ENCODE results near the gene GDPGP1.
"Not testable (repeated sequence)": the region's sequence is repeated elsewhere in the genome, so short reads cannot be mapped to it uniquely, and the experiment has no call there.

DNA sequence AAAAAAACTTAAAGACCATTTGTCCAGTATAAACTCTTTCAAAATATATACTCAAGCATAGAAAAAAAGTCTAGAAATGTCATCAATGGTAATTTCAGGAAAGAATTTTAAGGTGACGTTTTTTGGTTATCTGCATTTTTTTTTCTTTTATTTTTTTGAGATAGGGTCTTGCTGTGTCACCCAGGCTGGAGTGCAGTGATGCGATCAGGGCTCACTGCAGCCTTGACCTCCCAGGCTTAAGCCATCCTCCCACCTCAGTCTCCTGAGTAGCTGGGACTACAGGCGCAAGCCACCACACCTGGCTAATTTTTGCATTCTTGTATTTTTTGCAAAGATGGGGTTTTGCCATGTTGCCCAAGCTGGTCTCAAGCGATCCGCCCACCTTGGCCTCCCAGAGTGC lies 46.7 kb downstream of the GDPGP1 start:
- TF ChIP-seq, protein P1, sequence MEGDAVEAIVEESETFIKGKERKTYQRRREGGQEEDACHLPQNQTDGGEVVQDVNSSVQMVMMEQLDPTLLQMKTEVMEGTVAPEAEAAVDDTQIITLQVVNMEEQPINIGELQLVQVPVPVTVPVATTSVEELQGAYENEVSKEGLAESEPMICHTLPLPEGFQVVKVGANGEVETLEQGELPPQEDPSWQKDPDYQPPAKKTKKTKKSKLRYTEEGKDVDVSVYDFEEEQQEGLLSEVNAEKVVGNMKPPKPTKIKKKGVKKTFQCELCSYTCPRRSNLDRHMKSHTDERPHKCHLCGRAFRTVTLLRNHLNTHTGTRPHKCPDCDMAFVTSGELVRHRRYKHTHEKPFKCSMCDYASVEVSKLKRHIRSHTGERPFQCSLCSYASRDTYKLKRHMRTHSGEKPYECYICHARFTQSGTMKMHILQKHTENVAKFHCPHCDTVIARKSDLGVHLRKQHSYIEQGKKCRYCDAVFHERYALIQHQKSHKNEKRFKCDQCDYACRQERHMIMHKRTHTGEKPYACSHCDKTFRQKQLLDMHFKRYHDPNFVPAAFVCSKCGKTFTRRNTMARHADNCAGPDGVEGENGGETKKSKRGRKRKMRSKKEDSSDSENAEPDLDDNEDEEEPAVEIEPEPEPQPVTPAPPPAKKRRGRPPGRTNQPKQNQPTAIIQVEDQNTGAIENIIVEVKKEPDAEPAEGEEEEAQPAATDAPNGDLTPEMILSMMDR (IDR thresholded peaks at IDR 0.05): not testable (repeated sequence)
- TF ChIP-seq POLR2A (IDR thresholded peaks at IDR 0.05): not testable (repeated sequence)

All from thyroid gland (tissue), 4 donors.